ENCODE results near the gene ARHGEF4. TPM values are rescaled to one million over a fixed set of nuclear protein-coding genes. Genes with fewer than 3 reads are reported as not detected.
A peak's percentile ranks its signal among the peaks of the same experiment; 100 is the strongest.

The ARHGEF4 gene
- total RNA-seq, 2 donors from 2014 or later: 50.3 to 54.7 TPM

GRCh38 chr2:131092458-131093005 is 255.8 kb downstream of the ARHGEF4 start:
- H3K4me3 ChIP-seq (ENCODE audit: low read length): peak overlapping the region; percentile 97
- no peak for DNase-seq
- Mint-ChIP-seq H3K9me3 (no peaks in the 10 kb centered on the region), H3K4me1 (peaks cover 4% of the 10 kb centered on the region), H3K36me3 (ENCODE audit: low read depth) (peaks cover 32% of the 10 kb centered on the region), H3K4me3 (peak overlapping the region; percentile 79), H3K27me3 (ENCODE audit: insufficient read depth) (no peaks in the 10 kb centered on the region), H3K27ac (peak overlapping the region; percentile 87)
- no peak for TF ChIP-seq CTCF (conservative IDR thresholded peaks at IDR 0.05)
- peak overlapping the region; percentile 98 for H3K27ac ChIP-seq (ENCODE audit: low read depth, low read length)
- H3K27me3 ChIP-seq (ENCODE audit: control insufficient read depth, insufficient read depth, low read length, poor library complexity, severe bottlenecking): no peaks in the 10 kb centered on the region
- WGBS, 2 experiments (ENCODE audit: insufficient coverage in 1 of 2, insufficient read length in 1 of 2): 2 to 8% methylated on average over 15 to 26 of the region's 26 CpGs
- H3K9me3 ChIP-seq (ENCODE audit: control insufficient read depth, low read length): no peaks in the 10 kb centered on the region
- H3K36me3 ChIP-seq (ENCODE audit: control insufficient read depth, insufficient read depth, low read length): peaks cover 39% of the 10 kb centered on the region
- no peaks in the 10 kb centered on the region for H3K4me1 ChIP-seq (ENCODE audit: control insufficient read depth, insufficient read depth, low read length)
- peak overlapping the region; percentile 97 for H3K9ac ChIP-seq (ENCODE audit: extremely low read depth, low read length, poor library complexity, severe bottlenecking)

- peaks cover 33% of the 10 kb centered on the region for H3K36me3 ChIP-seq (ENCODE audit: control insufficient read depth, insufficient read depth, low read length)
- 0% methylated on average over 36 to 107 of the region's 107 CpGs for WGBS, 2 experiments (ENCODE audit: insufficient coverage in 1 of 2, insufficient read length in 1 of 2)
These were observed 256.4 kb downstream of the ARHGEF4 start, which contains the start of gene FAM168B for GRCh38 chr2:131093006-131093695. Gene FAM168B (minus strand): TSS chr2:131093460. CDS start chr2:131082646, 10,814 bp downstream.

More at GRCh38 chr2:131093006-131093695, 256.4 kb downstream of the ARHGEF4 start, which contains the start of gene FAM168B:
- Mint-ChIP-seq H3K4me3 (peak within 1 kb of the TSS; percentile 79), H3K9me3 (no peaks in the 10 kb centered on the region), H3K27ac (peak within 1 kb of the TSS; percentile 92), H3K27me3 (ENCODE audit: insufficient read depth) (no peaks in the 10 kb centered on the region), H3K36me3 (ENCODE audit: low read depth) (peaks cover 25% of the 10 kb centered on the region), H3K4me1 (peaks cover 4% of the 10 kb centered on the region)
- Histone ChIP-seq H3K4me1 (ENCODE audit: control insufficient read depth, insufficient read depth, low read length) (no peaks in the 10 kb centered on the region), H3K9ac (ENCODE audit: extremely low read depth, low read length, poor library complexity, severe bottlenecking) (peak within 1 kb of the TSS; percentile 97), H3K27ac (ENCODE audit: low read depth, low read length) (peak within 1 kb of the TSS; percentile 98), H3K9me3 (ENCODE audit: control insufficient read depth, low read length) (no peaks in the 10 kb centered on the region), H3K4me3 (ENCODE audit: low read length) (peak within 1 kb of the TSS; percentile 97), H3K27me3 (ENCODE audit: control insufficient read depth, insufficient read depth, low read length, poor library complexity, severe bottlenecking) (no peaks in the 10 kb centered on the region)
- peak; percentile 94 for DNase-seq
- TF ChIP-seq CTCF (conservative IDR thresholded peaks at IDR 0.05): no peak
